Lower leg skin (tissue), 3 donors: ENCODE data around the gene GLRA1.

Experiments
- POLR2A ChIP-seq, 2 donors: fragments of 450-650 bp; IDR thresholded peaks; one replicate each; pipeline ENCODE4 v1.6.1; 2016 to 2017; ENCODE audit warnings: antibody characterized with exemption in 2 of 2, mild to moderate bottlenecking in 1 of 2, moderate library complexity in 1 of 2
- TF ChIP-seq, protein P1 (sequence below), 3 donors: fragments of 450-650 bp; IDR thresholded peaks; one replicate each; pipeline ENCODE4 v1.5.1; 2016; ENCODE audit warnings: antibody characterized with exemption in 3 of 3, mild to moderate bottlenecking in 3 of 3, moderate library complexity in 2 of 3

DNA sequence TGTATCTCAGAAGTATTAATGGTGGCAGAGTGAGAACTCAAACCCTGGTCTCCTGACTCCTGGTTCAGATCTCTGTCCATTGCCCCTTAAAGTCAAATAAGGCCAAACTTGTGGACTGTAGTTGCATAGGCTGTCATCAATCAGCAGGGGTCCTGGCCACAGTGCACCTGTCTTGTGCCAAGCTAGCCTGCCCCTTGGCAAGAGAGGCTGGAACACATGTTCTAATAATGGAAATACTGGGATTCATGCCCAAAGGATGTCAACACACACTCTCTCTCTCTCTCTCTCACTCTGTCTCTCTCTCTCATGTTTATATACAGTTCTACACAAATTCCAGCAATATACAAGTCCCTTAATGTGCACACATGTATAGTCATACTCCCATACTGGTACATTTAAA lies 44.3 kb downstream of the GLRA1 start:
- no peak for TF ChIP-seq POLR2A (IDR thresholded peaks at IDR 0.05)
- TF ChIP-seq, protein P1, sequence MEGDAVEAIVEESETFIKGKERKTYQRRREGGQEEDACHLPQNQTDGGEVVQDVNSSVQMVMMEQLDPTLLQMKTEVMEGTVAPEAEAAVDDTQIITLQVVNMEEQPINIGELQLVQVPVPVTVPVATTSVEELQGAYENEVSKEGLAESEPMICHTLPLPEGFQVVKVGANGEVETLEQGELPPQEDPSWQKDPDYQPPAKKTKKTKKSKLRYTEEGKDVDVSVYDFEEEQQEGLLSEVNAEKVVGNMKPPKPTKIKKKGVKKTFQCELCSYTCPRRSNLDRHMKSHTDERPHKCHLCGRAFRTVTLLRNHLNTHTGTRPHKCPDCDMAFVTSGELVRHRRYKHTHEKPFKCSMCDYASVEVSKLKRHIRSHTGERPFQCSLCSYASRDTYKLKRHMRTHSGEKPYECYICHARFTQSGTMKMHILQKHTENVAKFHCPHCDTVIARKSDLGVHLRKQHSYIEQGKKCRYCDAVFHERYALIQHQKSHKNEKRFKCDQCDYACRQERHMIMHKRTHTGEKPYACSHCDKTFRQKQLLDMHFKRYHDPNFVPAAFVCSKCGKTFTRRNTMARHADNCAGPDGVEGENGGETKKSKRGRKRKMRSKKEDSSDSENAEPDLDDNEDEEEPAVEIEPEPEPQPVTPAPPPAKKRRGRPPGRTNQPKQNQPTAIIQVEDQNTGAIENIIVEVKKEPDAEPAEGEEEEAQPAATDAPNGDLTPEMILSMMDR (IDR thresholded peaks at IDR 0.05), result no peak
